Hepatic stellate cell (primary cell): ENCODE results near the gene CDH10.

Experiments used
- DNase-seq: peaks from one replicate; pipeline ENCODE4 v3.0.0; 2011; ENCODE audit warnings: low spot score

CDH10 gene

GRCh38 chr5:24480952-24481351, 163.8 kb downstream of the CDH10 start:
- DNase-seq, result no peak

GRCh38 chr5:24477958-24478357, 166.8 kb downstream of the CDH10 start:
- DNase-seq, result no peak

GRCh38 chr5:24475101-24475500, 169.7 kb downstream of the CDH10 start:
- no peak for DNase-seq

- DNase-seq, result no peak
Measured at GRCh38 chr5:24474685-24475084, 170.1 kb downstream of the CDH10 start.

GRCh38 chr5:24472518-24472917, 172.3 kb downstream of the CDH10 start:
- no peak for DNase-seq

- DNase-seq, result no peak
Measured at GRCh38 chr5:24444414-24444813, 200.4 kb downstream of the CDH10 start.

- DNase-seq, result no peak
Measured at GRCh38 chr5:24439465-24439864, 205.3 kb downstream of the CDH10 start.
